BE2C (cell line): Measurements from ENCODE around the gene TMEM271.

Experiments
- DNase-seq: peaks from one replicate; pipeline ENCODE4 v3.0.0-alpha.2; 2020
- H3K27me3 ChIP-seq: fragments of 250-450 bp; sonication (Bioruptor Pico); 2 replicates; pipeline ENCODE4 v1.5.1; 2020; ENCODE audit warnings: mild to moderate bottlenecking
- H3K36me3 ChIP-seq: fragments of 250-450 bp; sonication (Bioruptor Pico); 2 replicates; pipeline ENCODE4 v1.5.1; 2020; ENCODE audit warnings: mild to moderate bottlenecking
- H3K4me1 ChIP-seq: fragments of 250-450 bp; sonication (Bioruptor Pico); 2 replicates; pipeline ENCODE4 v1.5.1; 2020
- H3K4me3 ChIP-seq: 2 replicates; pipeline ENCODE4 v1.5.1; 2011; ENCODE audit warnings: low read depth, low read length
- H3K9me3 ChIP-seq: fragments of 250-450 bp; sonication (Bioruptor Pico); 2 replicates; pipeline ENCODE4 v1.5.1; 2020
- CTCF ChIP-seq: IDR thresholded peaks from 2 replicates; pipeline ENCODE4 v1.5.1; 2012; ENCODE audit warnings: mild to moderate bottlenecking, low read depth, low read length

Gene TMEM271

GRCh38 chr4:533318-534100 lies 42.6 kb downstream of the TMEM271 start:
- H3K36me3 ChIP-seq: peaks cover 35% of the 10 kb centered on the region
- no peaks in the 10 kb centered on the region for H3K4me1 ChIP-seq
- no peaks in the 10 kb centered on the region for H3K9me3 ChIP-seq
- no peak for TF ChIP-seq CTCF
- H3K4me3 ChIP-seq: no peak overlapping the region
- DNase-seq: no peak
- no peaks in the 10 kb centered on the region for H3K27me3 ChIP-seq

GRCh38 chr4:532588-533317 lies 43.3 kb downstream of the TMEM271 start:
- no peak overlapping the region for H3K4me3 ChIP-seq
- TF ChIP-seq CTCF: no peak
- H3K4me1 ChIP-seq: no peaks in the 10 kb centered on the region
- peaks cover 39% of the 10 kb centered on the region for H3K36me3 ChIP-seq
- no peaks in the 10 kb centered on the region for H3K27me3 ChIP-seq
- peak; percentile 33 for DNase-seq
- no peaks in the 10 kb centered on the region for H3K9me3 ChIP-seq

- Histone ChIP-seq H3K9me3 (no peaks in the 10 kb centered on the region), H3K27me3 (no peaks in the 10 kb centered on the region), H3K4me1 (no peaks in the 10 kb centered on the region), H3K36me3 (peaks cover 42% of the 10 kb centered on the region), H3K4me3 (no peak overlapping the region)
- TF ChIP-seq CTCF: no peak
- no peak for DNase-seq
Observed at GRCh38 chr4:531721-532565, 44.2 kb downstream of the TMEM271 start.

GRCh38 chr4:531076-531475 lies 45.0 kb downstream of the TMEM271 start:
- TF ChIP-seq CTCF: no peak
- no peak for DNase-seq
- no peak overlapping the region for H3K4me3 ChIP-seq
- H3K36me3 ChIP-seq: peaks cover 42% of the 10 kb centered on the region
- no peaks in the 10 kb centered on the region for H3K27me3 ChIP-seq
- no peaks in the 10 kb centered on the region for H3K4me1 ChIP-seq
- H3K9me3 ChIP-seq: no peaks in the 10 kb centered on the region

- H3K9me3 ChIP-seq: no peaks in the 10 kb centered on the region
- H3K4me1 ChIP-seq: no peaks in the 10 kb centered on the region
- no peak overlapping the region for H3K4me3 ChIP-seq
- no peaks in the 10 kb centered on the region for H3K27me3 ChIP-seq
- no peak for TF ChIP-seq CTCF
- DNase-seq: no peak
- peaks cover 42% of the 10 kb centered on the region for H3K36me3 ChIP-seq
Observed at GRCh38 chr4:530017-530781, 45.9 kb downstream of the TMEM271 start.
